HS-27A (cell line): ENCODE results near the gene COQ8B.
"Not testable (repeated sequence)": the region's sequence is repeated elsewhere in the genome, so short reads cannot be mapped to it uniquely, and the experiment has no call there.

Experiments
- DNase-seq: peaks from one replicate; pipeline ENCODE4 v3.0.0-alpha.2; 2012; ENCODE audit warnings: low read depth, missing footprints

The COQ8B gene

DNA sequence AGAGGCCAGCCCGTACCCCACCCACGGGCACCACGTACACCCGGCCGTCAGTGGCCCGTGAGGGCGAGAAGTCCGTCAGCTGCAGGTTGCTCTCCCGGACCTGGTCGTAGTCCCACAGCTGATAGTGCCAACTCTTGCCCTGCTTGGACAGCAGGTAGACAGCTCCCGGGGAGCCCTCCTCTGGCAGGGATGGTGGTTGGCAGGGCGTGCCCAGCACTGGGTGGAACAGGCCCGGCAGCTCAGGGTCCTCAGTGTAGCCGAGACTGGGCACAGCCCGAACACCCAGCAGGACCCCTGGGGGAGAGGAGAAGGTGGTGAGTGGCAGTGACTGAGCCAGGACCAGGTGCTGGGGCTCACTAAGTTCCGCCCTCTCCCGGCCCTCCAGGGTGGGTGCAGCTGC, 25.8 kb upstream of the COQ8B start:
- no peak for DNase-seq

DNA sequence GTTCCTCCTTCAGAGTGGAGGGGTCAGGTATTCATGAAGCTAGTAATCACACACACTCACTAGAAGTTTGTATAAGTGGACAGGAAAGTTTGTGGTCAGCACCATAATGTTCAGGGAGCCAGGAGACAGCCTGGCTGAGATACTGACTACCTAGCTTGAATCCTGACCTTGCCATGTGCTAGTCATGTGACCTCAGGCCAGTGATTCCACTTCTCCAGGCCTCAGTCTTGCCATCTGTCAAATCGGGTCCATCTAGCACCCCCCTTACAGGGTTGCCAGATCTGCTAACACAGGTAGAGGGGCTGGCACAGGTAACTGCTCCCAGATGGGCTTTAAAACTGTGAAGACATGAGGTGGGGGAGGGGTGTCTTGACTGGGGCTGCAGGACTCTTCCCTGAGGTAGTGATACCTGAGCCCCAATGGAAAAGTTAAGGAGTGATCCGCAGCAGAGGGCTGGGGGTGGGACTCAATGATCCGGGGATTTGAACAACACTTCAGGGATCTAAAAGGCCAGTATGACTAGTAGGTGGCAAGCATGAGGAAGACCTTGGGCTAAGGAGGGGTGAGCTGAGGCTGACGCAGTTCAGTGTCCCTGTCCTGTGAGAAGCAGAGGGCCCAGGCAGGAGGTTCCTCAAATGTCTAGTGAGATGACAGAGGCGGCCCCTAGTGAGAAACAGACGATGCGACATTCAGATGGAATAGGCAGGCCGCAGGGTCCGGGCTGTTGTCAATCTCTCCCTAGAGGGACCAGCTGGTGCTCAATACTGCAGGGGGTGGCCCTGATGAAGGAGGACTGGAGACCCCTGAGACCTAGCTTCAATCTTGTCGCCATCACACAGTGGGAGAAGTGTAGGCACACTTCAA, 25.1 kb upstream of the COQ8B start:
- DNase-seq = no peak

DNA sequence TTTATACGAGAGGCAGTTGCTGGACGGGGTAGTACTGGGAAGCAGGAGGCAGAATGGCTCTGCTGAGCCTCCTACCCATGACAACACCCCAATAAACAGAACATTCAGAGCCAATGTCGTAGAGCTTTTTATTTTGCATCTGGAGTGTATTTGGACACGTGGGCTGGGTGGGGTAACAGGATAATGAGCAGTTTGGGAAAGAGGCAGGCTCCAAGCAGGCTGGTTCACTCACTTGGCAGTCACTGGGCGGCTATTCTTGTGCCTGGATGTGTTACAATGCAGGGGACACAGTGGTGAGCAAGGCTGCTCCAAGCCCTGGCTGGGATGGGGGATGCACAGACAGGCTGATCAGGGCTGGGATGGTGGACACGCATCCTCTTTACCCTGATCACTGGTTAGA, 24.1 kb upstream of the COQ8B start:
- no peak for DNase-seq

DNA sequence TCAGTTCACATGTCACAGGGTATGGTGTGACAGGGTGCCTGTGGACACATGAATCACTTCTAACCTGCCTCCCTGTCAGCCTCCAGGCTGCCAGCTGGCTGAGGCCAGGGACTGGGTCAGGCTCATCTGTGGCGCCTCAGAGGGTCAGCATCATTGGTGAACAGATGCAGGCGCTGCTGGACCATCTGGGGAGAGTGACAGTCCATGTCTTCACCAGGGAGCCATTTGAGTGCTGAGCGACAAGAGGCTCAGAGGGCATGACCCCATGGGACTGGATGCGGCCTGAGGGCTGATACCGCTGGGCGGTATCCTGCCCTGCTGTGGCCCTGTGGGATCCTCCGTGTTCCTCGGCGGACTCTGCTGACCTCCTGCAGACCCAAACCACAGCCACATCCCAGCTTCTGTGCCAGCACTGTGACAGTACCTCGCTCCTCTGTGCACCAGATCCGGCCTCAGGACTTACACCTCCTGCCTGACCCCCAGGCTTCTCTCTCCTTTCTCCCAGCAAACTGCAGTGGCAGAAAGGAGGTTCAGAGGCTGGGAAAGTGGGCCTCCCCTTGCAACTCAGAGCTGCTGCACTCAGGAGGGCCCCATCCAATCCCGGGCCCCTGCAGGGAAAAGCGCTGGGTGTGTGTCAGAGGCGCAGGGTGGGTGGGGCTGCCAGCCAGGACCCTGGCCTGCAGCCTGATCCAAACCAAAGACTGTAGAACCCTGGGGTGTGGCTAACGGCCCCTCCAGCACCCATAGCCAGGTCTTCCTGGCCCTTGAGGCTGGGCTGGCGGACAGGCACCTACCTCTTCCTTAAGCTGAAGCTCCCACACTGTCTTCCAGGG, 23.4 kb upstream of the COQ8B start:
- no peak for DNase-seq

DNA sequence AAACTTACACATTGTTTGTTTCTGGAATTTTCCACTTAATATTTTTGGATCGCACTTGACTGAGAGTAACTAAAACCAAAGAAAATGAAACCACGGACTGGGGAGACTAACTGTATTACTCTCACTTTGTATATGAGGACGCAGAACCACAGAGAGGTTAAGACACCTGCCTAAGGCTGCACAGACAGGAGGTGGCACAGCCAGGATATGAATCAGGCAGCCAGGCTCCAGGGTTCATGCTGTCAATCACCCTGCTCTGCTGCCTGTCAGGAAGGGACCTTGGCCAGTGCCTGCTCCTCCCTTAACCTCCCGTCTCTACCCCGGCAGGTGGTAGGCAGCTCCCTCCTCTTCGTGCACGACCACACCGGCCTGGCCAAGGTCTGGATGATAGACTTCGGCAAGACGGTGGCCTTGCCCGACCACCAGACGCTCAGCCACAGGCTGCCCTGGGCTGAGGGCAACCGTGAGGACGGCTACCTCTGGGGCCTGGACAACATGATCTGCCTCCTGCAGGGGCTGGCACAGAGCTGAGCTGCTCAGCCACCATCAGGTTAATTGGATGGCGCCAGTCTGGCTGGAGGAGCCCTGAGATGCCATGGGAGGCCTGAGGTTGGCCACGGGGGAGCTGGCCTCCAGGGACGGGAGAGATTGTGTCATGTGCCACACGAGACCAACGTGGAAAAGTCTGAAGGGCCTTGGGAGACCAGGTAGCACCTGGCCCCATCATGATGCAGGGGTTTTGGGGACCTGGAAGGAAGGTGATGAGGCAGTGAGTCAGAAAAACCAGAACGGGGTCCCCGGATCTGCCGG, 22.5 kb upstream of the COQ8B start:
- DNase-seq = no peak

DNA sequence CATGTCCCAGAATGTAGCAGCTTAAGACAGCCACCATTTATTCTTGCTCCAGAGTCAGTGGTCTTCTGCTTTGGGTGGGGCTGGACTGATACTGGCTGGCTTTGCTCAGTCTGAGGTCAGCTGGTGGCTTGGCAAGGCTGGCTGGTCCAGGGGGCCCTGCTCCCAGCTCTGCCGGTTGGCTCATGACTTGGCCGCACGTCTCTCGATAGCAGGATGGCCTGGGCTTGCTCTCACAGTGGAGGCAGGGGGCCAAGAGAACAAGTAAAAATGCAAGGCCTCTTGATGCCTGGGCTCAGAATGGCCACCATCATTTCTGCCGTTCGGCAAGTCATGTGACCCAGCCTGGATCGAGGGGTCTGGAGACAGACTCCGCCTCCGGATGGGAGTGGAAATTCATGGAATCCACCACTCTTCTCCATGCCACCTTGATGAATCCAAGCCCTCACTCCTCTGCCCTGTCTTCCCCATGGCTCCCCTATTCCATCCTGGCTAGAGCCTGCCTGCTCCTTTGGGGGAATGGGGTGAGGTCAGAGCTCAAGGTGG, 20.5 kb upstream of the COQ8B start:
- no peak for DNase-seq

DNA sequence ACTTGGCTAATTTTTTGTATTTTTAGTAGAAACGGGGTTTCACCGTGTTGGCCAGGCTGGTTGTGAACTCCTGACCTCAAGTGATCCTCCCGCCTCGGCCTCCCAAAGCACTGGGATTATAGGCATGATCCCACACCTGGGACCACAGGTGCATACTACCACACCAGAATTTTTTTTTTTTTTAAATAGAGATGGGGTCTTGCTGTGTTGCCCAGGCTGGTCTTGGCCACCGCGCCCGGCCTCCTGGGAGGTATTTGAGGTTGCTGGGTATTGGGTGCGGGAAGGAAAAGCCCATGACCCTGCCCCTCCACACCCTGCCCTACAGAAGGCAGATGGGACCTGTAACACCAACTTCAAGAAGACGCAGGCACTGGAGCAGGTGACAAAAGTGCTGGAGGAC, 20.0 kb upstream of the COQ8B start:
- no peak for DNase-seq

DNA sequence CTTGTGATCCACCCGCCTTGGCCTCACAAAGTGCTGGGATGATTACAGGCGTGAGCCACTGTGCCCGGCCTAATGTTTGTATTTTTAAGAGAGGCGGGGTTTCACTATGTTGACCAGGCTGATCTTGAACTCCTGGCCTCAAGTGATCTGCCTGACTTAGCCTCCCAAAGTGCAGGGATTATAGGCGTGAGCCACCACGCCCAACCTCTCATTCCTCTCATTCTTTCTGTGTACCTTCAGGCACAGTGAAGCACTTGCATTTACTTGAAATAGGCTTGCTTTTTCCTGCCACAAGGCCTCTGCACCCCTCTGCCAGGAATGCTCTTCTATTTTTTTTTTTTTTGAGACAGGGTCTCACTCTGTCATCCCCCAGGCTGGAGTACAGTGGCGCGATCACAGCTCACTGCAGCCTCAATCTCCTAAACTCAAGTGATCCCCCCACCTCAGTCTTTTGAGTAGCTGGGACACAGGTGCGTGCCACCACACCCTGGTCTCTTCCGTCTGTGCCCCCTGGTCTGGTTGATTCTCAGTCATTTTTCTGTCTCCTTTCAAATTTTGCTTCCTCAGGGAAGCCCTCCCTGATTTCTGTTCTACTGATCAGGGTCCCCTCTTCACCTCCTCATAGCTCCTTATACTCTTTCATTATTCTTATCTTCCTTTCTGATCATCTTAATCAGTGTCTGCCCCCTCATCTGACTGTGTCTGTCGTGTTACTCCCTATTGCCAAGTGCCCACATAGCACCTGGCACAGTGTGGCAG, 18.5 kb upstream of the COQ8B start:
- DNase-seq = no peak

DNA sequence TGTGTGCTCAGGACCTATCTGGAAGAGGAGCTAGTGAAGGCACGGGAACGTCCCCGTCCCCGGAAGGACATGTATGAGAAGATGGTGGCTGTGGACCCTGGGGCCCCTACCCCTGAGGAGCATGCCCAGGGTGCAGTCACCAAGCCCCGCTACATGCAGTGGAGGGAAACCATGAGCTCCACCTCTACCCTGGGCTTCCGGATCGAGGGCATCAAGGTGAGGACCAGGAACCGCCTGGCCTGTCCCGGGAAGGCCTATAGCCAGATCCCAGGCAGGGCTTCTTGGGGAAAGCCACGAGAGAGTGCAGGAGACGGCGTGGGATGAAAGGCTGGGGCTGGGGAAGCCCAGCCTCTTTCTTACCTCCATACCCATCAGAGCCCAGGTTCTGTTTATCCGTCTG, 16.5 kb upstream of the COQ8B start:
- no peak for DNase-seq

DNA sequence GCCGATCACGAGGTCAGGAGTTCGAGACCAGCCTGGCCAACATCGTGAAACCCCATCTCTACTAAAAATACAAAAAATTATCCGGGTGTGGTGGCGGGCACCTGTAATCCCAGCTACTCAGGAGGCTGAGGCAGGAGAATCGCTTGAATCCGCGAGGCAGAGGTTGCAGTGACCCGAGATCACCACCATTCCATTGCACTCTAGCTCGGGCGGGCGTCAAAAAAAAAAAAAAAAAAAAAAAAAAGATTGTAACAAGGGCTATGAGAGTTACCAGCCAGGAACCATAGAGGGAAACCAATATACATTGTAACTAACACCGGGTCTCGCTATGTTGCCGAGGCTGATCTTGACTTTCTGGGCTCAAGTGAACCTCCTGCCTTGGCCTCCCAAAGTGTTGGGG, 15.6 kb upstream of the COQ8B start:
- not testable (repeated sequence) for DNase-seq

DNA sequence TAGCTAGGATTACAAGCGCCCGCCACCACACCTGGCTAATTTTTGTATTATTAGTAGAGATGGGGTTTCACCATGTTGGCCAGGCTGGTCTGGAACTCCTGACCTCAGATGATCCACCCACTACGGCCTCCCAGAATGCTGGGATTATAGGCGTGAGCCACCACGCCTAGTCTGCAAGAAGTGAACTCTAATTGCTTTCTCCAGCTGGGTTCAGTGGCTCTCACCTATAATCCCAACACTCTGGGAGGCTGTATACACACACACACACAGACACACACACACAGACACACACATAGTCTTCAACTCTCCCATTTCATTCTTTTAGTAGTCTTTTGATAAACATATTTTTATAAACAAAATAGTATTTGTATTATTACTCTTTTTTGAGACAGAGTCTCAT, 13.4 kb upstream of the COQ8B start:
- not testable (repeated sequence) for DNase-seq

DNA sequence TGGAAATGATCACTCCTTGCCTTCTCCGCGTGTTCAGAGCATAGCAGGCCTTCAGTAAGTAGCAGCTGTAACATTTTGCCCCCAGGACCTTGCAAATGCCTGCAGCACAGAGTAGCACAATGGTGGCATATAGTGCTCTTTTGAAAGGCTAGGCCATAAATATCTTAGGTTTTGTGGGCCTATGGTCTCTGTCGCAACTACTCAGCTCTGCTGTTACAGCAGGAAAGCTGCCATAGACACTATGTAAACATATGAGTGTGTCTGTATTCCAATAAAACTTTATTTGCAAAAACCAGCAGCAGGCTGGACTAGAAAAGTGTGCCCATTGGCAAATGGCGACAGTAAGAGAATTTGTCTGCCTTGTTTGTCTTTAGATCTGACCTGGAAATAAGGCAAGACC, 9.6 kb upstream of the COQ8B start:
- no peak for DNase-seq

DNA sequence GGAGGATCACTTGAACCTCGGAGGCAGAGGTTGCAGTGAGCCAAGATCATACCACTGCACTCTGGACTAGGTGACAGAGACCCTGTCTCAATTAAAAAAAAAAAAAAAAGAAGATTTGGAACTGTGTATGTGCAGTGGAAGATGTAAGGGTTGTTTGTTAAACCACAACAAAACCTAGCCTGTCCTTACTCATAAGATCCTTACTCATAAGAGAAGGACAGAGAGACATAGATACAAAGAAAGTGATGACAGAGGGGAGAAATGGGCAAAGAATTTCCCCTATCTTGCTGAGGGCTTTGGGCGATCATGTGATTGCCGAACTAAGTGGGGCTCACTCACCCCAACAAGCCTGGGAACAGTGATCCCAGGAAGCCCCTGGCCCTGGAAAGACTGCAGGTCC, 8.2 kb upstream of the COQ8B start:
- DNase-seq = no peak

DNA sequence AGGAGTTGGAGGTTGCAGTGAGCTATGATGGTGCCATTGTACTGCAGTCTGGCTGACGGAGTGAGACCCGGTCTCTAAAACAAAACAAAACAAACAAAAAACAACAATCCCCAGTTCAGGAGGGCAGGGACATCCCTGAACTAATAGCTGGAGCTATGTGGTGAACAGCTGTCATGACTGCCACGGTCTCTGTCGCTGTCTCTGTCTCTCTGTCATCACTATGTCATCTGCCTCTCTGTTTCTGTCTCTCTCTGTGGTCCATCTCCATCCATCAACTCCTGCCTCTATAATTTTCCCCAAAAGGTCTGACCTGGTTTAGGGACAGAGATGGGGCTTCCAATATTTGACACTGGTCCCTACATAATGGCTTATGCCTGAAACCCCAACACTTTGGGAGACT, 7.6 kb upstream of the COQ8B start:
- DNase-seq = no peak

DNA sequence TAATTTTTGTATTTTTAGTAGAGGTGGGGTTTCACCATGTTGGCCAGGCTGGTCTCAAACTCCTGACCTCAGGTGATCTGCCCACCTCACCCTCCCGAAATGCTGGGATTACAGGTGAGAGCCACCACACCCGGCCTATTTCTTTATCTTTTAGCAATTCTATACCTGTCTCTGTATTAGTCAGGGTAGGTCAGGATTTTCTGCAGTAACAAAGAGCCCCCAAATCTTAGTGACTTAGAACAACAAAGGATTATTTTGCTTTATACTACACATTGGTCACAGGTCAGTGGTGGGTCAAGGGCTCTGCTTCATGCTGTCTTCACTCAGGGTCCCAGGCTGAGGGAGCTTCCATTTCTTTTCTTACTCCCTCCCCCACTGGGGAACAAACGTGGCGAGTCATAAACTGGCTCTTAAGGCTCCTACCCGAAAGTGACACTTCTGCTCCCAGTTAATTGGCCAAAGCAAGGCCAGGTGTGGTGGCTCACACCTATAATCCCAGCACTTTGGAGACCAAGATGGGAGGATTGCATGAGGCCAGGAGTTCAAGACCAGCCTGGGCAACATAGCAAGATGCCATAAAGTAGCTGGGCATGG, 7.1 kb upstream of the COQ8B start:
- DNase-seq = no peak

DNA sequence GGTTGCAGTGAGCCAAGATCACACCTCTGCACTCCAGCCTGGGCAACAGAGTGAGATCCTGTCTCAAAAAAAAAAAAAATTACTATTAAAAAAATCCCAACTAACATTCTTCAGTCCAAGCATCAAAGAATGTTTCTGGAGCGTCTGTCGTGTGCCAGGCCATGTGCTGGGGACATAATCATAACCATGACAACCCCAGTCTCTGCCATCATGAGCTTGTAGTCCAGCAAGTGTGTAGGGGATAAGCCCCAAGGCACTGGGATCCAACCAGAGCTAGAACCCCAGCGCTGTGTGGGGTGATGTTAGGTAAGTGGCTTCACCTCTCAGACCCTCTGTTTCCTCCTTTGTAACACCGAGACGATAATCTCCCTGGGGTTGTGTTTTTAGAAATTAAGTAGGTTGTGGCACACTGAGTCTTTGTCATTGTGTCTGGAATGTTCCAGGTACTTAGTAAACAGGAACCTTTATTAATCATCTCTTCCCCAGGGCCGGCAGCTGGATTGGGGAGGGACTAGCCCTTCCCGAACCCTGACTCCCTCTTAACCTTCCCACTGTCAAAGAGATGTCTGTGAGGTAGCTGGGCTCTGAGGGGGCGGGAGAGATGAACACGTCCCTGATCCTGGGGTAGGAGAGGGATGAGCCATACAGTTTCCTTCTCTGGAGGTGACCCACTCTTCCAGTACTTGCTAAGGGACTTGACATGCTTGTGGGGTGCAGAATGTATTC, 5.4 kb upstream of the COQ8B start:
- DNase-seq = no peak

DNA sequence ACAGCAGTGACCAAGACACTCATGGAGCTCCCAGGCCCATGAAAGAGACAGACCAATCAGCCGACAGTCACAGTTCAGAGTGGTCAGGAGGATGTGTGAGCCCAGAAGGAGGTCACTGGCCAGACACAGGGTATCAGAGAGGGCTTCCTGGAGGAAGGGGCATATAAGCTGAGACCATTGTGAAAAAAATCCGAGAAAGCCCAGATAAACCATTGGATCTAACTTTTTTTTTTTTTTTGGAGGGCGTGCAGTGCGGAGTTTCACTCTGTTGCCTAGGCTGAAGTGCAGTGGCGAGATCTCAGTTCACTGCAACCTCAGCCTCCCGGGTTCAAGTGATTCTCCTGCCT, 4.4 kb upstream of the COQ8B start:
- no peak for DNase-seq

DNA sequence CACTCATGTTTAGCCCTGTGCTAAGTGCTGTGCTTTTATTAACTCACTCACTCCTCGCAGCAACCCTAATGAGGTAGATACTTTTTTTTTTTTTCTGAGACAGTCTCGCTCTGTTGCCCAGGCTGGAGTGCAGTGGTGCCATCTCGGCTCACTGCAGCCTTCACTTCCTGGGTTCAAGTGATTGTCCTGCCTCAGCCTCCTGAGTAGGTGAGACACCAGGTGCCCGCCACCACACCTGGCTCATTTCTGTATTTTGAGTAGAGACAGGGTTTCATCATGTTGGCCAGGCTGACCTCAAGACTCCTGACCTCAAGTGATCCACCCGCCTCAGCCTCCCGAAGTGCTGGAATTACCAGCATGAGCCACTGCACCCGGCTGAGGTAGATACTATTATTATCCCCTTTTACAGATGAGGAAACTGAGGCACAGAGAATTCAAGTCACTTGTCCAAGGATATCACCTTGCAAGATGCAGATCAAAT, 2.8 kb upstream of the COQ8B start:
- no peak for DNase-seq

DNA sequence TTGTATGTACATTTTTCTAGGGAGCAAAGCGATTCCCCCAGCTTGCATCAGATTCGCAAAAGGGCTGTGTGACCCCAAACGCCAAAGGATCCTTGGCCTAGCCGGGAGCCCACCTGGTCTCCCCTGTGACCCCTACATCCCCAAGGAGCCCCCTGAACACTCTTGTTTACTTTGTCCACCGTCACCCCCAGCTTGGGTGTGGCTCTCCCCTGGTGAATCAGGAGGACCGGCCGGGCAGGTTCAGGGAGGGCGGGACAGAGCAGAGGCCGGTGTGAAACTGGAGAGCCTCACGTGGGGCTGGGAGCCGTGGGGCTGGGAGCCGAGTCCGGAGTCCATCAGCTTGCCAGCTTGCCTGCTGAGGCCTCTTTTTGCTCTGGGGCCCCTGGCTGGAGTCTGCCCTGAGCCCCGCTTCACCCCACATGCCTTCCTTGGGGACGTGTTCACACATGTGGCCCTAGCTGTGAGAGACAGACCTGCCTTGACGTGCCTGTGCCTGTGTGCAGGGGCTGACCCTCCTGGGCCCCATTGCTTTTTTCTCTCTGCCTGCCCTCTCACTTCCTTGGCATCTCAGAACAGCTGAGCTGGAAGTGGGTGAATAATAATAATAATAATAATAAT, 2.2 kb upstream of the COQ8B start:
- DNase-seq = peak; percentile 34
